ENCODE measurements around the gene SAYSD1. TPM values are rescaled to one million over a fixed set of nuclear protein-coding genes. Genes with fewer than 3 reads are reported as not detected.

The SAYSD1 gene
- total and polyA plus RNA-seq, 2 experiments from 2014 or later, result 8.2 to 10.0 TPM

- Mint-ChIP-seq H3K4me3 (no peak overlapping the region), H3K36me3 (ENCODE audit: low read depth) (peaks cover 3% of the 10 kb centered on the region; the same call in 2 of the 3 replicates), H3K4me1 (no peaks in the 10 kb centered on the region), H3K27me3 (ENCODE audit: insufficient read depth, low read depth, poor library complexity) (peaks cover 3% of the 10 kb centered on the region), H3K27ac (no peak overlapping the region), H3K9me3 (no peaks in the 10 kb centered on the region)
- TF ChIP-seq NANOG (IDR thresholded peaks at IDR 0.05; ENCODE audit: borderline replicate concordance) (no peak), POLR2AphosphoS5 (IDR thresholded peaks at IDR 0.05; ENCODE audit: low read depth) (no peak), EZH2phosphoT487 (IDR thresholded peaks at IDR 0.05; ENCODE audit: unreplicated experiment) (no peak), ZNF114 (CRISPR knock-in tag; IDR thresholded peaks at IDR 0.05) (no peak), STAT1 (IDR thresholded peaks at IDR 0.05; ENCODE audit: unreplicated experiment) (no peak), JUNB (IDR thresholded peaks at IDR 0.05; ENCODE audit: unreplicated experiment) (no peak), ETS1 (IDR thresholded peaks at IDR 0.05) (no peak), EZH2 (IDR thresholded peaks at IDR 0.05; ENCODE audit: low read depth, unreplicated experiment) (no peak), CREB1 (CRISPR knock-in tag; IDR thresholded peaks at IDR 0.05; ENCODE audit: low read depth) (no peak), ZNF331 (CRISPR knock-in tag; IDR thresholded peaks at IDR 0.05; ENCODE audit: low read depth) (no peak), REST (IDR thresholded peaks at IDR 0.05; ENCODE audit: unreplicated experiment) (no peak), ZNF462 (CRISPR knock-in tag; IDR thresholded peaks at IDR 0.05) (no peak), CTCF (conservative IDR thresholded peaks at IDR 0.05; ENCODE audit: low read depth in 2 of 2) (no peak)
- no peaks in the 10 kb centered on the region; the same call in 1 of the 2 replicates for H4K20me1 ChIP-seq (replicated peaks; ENCODE audit: insufficient read depth)
- no peaks in the 10 kb centered on the region for H3K27me3 ChIP-seq (ENCODE audit: insufficient read depth)
- no peaks in the 10 kb centered on the region for H3K36me3 ChIP-seq (ENCODE audit: insufficient read depth)
- H3K4me3 ChIP-seq, result no peak overlapping the region
- H3K27ac ChIP-seq (ENCODE audit: low read depth), result no peak overlapping the region
- no peak overlapping the region for H2AFZ ChIP-seq
- H3K9me2 ChIP-seq (ENCODE audit: insufficient read depth), result no peaks in the 10 kb centered on the region
- no peaks in the 10 kb centered on the region for H3K4me1 ChIP-seq (ENCODE audit: insufficient read depth)
- no peak overlapping the region for H3K4me2 ChIP-seq
- H3F3A ChIP-seq (replicated peaks; ENCODE audit: low read depth), result no peaks in the 10 kb centered on the region
- H3K79me2 ChIP-seq (replicated peaks; ENCODE audit: insufficient read depth), result no peaks in the 10 kb centered on the region
- ATAC-seq, result no peak
- no peak for DNase-seq (ENCODE audit: low spot score)
Measured at GRCh38 chr6:39061588-39061987, 53.4 kb downstream of the SAYSD1 start.
